ENCODE measurements around the gene RBSN.
"Not testable (repeated sequence)": the region's sequence is repeated elsewhere in the genome, so short reads cannot be mapped to it uniquely, and the experiment has no call there.

The RBSN gene
- 32.7 to 44.3 reads per million in 2 donors for total RNA-seq

GRCh38 chr3:15098503-15099363 lies at the start of gene RBSN:
Gene RBSN, minus strand, starts transcription at chr3:15099148. Its CDS starts 3,028 bp downstream, at chr3:15096120.
- DNase-seq, result peak; percentile 87 to 99 (median 94)

GRCh38 chr3:15148614-15149013 lies 49.7 kb upstream of the RBSN start:
- DNase-seq, result no peak

- not testable (repeated sequence) for DNase-seq
Measured at GRCh38 chr3:15136885-15137284, 37.9 kb upstream of the RBSN start.

GRCh38 chr3:15134968-15135367 lies 36.0 kb upstream of the RBSN start:
- not testable (repeated sequence) for DNase-seq

- DNase-seq, result not testable (repeated sequence)
Measured at GRCh38 chr3:15128403-15128802, 29.5 kb upstream of the RBSN start.

- not testable (repeated sequence) for DNase-seq
Measured at GRCh38 chr3:15126975-15127374, 28.0 kb upstream of the RBSN start.

GRCh38 chr3:15122398-15122797 lies 23.4 kb upstream of the RBSN start:
- no peak for DNase-seq

- DNase-seq, result no peak
Measured at GRCh38 chr3:15121936-15122335, 23.0 kb upstream of the RBSN start.

GRCh38 chr3:15120986-15121385 lies 22.0 kb upstream of the RBSN start:
- no peak for DNase-seq

- DNase-seq, result no peak
Measured at GRCh38 chr3:15117011-15117410, 18.1 kb upstream of the RBSN start.

GRCh38 chr3:15116032-15116669 lies 17.2 kb upstream of the RBSN start:
- DNase-seq, result no peak

- DNase-seq, result no peak
Measured at GRCh38 chr3:15114466-15115358, 15.8 kb upstream of the RBSN start.

- no peak for DNase-seq
Measured at GRCh38 chr3:15113884-15114283, 14.9 kb upstream of the RBSN start.

GRCh38 chr3:15113471-15113870 lies 14.5 kb upstream of the RBSN start:
- no peak for DNase-seq

GRCh38 chr3:15112011-15112410 lies 13.1 kb upstream of the RBSN start:
- DNase-seq, result no peak

GRCh38 chr3:15110206-15110605 lies 11.3 kb upstream of the RBSN start:
- no peak for DNase-seq

- DNase-seq, result no peak
Measured at GRCh38 chr3:15108869-15109268, 9.9 kb upstream of the RBSN start.

- DNase-seq, result peak; percentile 52 to 76 (median 59)
Measured at GRCh38 chr3:15108082-15108545, 9.2 kb upstream of the RBSN start.

GRCh38 chr3:15107075-15107947 lies 8.4 kb upstream of the RBSN start:
- DNase-seq, result no peak

GRCh38 chr3:15102836-15103235 lies 3.9 kb upstream of the RBSN start:
- no peak for DNase-seq

GRCh38 chr3:15102256-15102655 lies 3.3 kb upstream of the RBSN start:
- DNase-seq, result no peak
